Colonic mucosa (tissue), 4 donors: Measurements from ENCODE around the gene SPAG16. TPM values are rescaled to one million over a fixed set of nuclear protein-coding genes. Genes with fewer than 3 reads are reported as not detected.

Experiments used
- DNase-seq: peaks from one replicate; pipeline ENCODE4 v3.0.0-alpha.2; 2020
- H3K27ac ChIP-seq: fragments of 200-600 bp; one replicate; pipeline ENCODE4 v1.8.0; 2021
- H3K27me3 ChIP-seq: fragments of 200-600 bp; one replicate; pipeline ENCODE4 v1.8.0; 2021
- H3K36me3 ChIP-seq: fragments of 200-600 bp; one replicate; pipeline ENCODE4 v1.8.0; 2021
- H3K4me1 ChIP-seq: fragments of 200-600 bp; one replicate; pipeline ENCODE4 v1.8.0; 2021; ENCODE audit warnings: mild to moderate bottlenecking
- H3K4me3 ChIP-seq: fragments of 200-600 bp; one replicate; pipeline ENCODE4 v1.8.0; 2021
- H3K9ac ChIP-seq, 2 donors: one replicate each; pipeline ENCODE4 v1.7.0; 2013; ENCODE audit warnings: control low read depth in 2 of 2, low read depth in 2 of 2, low read length in 2 of 2
- H3K9me3 ChIP-seq: fragments of 200-600 bp; one replicate; pipeline ENCODE4 v1.8.0; 2021
- CTCF ChIP-seq: fragments of 200-600 bp; IDR thresholded peaks from one replicate; pipeline ENCODE4 v1.8.0; 2022; ENCODE audit warnings: antibody characterized with exemption, mild to moderate bottlenecking
- intact Hi-C: fragments of 100-400 bp; cut with DNase I; formaldehyde crosslinking; loops from one replicate; pipeline ENCODE4 v1.14.1; 2022
- total RNA-seq, 2 donors: library from RNA; stranded (reverse); fragmentation: NEBNext Ultra II Directional in 1 of 2; extraction: Animal tissue kit (Norgen Biotek cat#: 25700) in 1 of 2; gene quantifications; one replicate each; pipeline ENCODE4 v1.2.1, GENCODE V29; 2021
- donor health status: healthy.
- donor health status: DM: no; HTN: no; CAD: no.
- donor health status: DM: no; HTN: no; CAD: no.

SPAG16 gene
- total RNA-seq, 2 donors from 2014 or later, result 18.6 to 25.5 TPM

DNA sequence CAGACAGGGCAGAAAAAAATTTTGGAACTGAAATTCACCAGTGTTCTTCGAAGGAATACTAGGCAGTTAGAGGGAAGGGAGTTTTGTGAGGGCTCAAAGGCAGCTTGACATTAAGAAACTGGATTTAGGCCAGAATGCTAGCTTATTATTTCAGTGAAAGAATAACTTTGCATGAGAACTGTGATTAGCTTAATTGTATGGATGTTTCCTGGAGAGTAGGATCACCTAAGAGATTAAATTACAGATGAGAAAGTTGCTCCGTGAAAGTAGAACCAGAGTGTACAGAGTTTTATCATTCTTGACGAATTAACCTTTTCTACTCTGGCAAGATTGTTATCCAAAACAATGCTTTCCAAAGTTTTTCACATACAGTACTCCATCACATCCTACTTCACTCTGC lies 6.2 kb downstream of the SPAG16 start:
- Histone ChIP-seq H3K9me3 (no peaks in the 10 kb centered on the region), H3K9ac (no peak overlapping the region), H3K4me3 (no peak overlapping the region), H3K27ac (no peak overlapping the region), H3K4me1 (no peaks in the 10 kb centered on the region), H3K36me3 (no peaks in the 10 kb centered on the region), H3K27me3 (no peaks in the 10 kb centered on the region)
- intact Hi-C loops, result no loop called here
- no peak for DNase-seq
- TF ChIP-seq CTCF, result no peak

DNA sequence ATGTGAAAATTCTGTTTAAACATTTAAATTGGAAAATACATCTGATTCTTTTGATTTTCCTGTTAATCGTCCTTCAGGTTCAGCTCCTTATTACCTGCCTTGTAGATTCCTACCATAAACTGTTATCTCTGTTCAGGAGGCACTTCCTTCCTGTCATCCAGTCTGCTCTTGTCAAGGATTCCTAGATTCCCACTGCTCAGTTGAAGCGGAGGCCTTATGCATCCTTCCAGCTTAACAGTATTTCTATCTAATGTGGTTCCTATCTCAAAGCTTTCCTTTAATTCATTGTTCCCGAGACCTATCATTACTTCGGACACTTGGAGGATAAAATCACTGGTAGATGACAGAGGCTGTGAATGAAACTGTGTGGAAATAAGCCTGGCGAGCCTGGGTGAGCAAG lies 12.0 kb downstream of the SPAG16 start:
- Histone ChIP-seq H3K27me3 (no peaks in the 10 kb centered on the region), H3K9me3 (no peaks in the 10 kb centered on the region), H3K4me3 (no peak overlapping the region), H3K36me3 (no peaks in the 10 kb centered on the region), H3K4me1 (no peaks in the 10 kb centered on the region), H3K27ac (no peak overlapping the region), H3K9ac (no peak overlapping the region)
- intact Hi-C loops, result no loop called here
- no peak for TF ChIP-seq CTCF
- no peak for DNase-seq

DNA sequence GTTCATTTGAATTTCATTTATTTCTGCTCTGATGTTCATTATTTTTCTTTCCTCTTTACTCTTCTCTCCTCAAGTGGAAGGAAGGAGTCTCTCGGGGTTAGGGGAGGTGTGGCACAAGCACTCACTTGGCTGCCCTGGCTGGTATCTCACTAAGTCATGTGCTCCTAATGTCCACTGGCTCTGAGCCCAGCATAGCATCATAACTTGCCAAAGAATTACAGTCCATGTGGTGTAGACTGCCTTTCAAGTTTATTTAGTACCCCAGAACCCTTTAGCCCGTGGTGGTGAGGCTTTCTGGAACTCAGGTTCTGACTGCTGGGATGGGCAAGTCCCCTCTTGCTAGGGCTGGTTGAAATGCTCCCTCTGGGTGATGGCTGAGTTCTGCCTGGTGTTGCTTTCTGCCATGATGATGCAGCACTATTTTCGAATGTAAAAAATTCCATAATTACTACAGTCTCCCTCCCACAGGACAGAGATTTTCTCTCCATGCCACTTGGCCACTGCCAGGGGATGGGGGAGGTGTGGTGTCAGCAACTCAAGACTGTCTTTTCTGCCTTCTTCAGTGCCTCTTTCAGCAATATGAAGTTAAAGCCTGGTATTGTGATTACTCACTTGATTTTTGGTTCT lies 22.2 kb downstream of the SPAG16 start:
- no peak for TF ChIP-seq CTCF
- Histone ChIP-seq H3K4me1 (no peaks in the 10 kb centered on the region), H3K36me3 (no peaks in the 10 kb centered on the region), H3K27me3 (no peaks in the 10 kb centered on the region), H3K27ac (no peak overlapping the region), H3K4me3 (no peak overlapping the region), H3K9ac (no peak overlapping the region), H3K9me3 (no peaks in the 10 kb centered on the region)
- peak; percentile 26 for DNase-seq
- intact Hi-C loops, result no loop called here

GRCh38 chr2:213315168-213315876 lies 31.1 kb downstream of the SPAG16 start:
- TF ChIP-seq CTCF, result no peak
- no peak overlapping the region for H3K27ac ChIP-seq
- no peaks in the 10 kb centered on the region for H3K27me3 ChIP-seq
- no peak for DNase-seq
- intact Hi-C loops, result no loop called here
- no peak overlapping the region for H3K9ac ChIP-seq
- no peaks in the 10 kb centered on the region for H3K36me3 ChIP-seq
- no peaks in the 10 kb centered on the region for H3K4me1 ChIP-seq
- H3K9me3 ChIP-seq, result no peaks in the 10 kb centered on the region
- no peak overlapping the region for H3K4me3 ChIP-seq

- no peak for DNase-seq
- H3K27ac ChIP-seq, result no peak overlapping the region
Observed at GRCh38 chr2:213316001-213316735, 31.9 kb downstream of the SPAG16 start.

More at GRCh38 chr2:213316001-213316735, 31.9 kb downstream of the SPAG16 start:
- no peaks in the 10 kb centered on the region for H3K4me1 ChIP-seq
- no peak for TF ChIP-seq CTCF
- H3K4me3 ChIP-seq, result no peak overlapping the region
- no peak overlapping the region for H3K9ac ChIP-seq
- H3K36me3 ChIP-seq, result no peaks in the 10 kb centered on the region
- no peaks in the 10 kb centered on the region for H3K27me3 ChIP-seq
- no peaks in the 10 kb centered on the region for H3K9me3 ChIP-seq
- intact Hi-C loops, result no loop called here
